Globus pallidus (tissue), 1 donor: ENCODE data around the gene COMMD2.
A peak's percentile ranks its signal among the peaks of the same experiment; 100 is the strongest.

Source experiments
- DNase-seq: peaks from one replicate; pipeline ENCODE4 v3.0.0-alpha.2; 2015; ENCODE audit warnings: low spot score

Gene COMMD2

DNA sequence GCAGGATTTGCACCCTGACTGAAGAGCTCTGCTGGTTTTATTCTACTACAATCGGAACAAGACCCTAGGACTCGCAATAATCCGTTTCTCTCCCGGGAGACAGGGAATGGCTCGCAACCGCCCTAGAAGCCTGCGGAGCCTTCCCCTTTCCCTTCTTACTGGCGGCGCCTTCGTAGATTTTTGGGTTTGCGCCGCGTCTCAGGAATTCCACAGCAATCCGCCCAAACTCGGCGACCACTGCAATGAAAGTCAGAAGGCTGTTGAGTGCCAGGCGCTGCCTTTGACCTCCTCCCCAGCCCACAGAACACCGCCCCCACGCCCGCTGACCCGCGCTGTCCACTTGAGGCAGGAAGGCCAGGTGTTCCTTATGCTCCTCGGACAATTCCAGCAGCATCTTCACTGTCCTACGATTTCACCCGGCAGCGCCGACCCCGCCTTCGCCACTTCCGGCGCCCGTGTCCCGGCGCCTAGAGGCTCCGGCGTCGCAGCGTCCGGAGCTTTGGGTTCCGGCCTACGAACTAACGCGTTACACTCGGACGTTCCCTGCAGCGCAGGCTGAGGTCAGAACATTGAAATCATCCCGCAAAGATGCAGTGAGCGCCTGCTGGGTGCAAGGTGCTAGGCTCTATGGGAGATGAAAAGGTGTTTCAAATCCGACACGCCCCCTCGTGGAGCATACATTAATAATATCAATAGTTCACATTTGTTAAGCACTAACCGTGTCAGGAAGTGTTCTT is at the start of gene COMMD2:
Gene COMMD2 (minus strand): TSS at position 439 of the 737 bp plus-strand sequence. CDS start 45 bp downstream, at position 394.
- DNase-seq, result peak; percentile 77

DNA sequence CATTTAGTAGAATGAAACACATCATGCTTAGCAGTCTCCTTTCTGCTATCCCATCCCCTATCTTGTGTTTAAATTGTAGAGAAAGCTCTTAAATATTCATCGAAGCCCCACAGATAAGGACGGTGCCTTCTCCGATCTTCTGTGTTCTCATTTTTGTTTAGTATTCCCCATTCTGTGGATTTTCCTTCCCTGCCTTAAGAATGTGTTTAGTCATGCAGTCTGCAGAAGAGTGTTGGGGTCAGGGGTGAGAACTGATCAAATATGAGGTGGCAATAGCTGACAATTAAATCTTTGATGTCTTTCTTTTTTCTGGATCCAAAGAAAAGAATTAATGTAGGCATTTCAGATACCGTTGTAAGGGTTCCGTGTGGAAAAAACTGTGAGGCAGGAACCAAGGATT is 49.4 kb upstream of the COMMD2 start:
- DNase-seq, result no peak

DNA sequence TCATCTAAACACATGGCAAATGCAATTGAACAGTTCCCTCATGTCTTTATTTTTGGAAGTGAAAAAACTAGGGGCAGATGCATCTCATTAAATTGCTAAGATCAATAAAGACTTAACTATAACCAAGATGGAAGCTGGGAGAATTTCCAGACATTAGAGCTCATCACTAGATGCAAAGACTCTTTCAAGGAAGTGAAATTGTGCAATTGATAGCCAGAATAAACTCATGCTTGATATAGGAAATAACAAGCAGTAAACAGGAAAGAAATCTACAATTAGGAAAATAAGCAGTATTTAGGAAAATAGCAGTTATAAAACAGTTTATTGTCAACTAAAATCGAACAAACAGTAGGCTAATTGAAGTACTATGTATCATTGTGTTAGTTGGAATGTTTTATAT is 48.9 kb upstream of the COMMD2 start:
- no peak for DNase-seq

DNA sequence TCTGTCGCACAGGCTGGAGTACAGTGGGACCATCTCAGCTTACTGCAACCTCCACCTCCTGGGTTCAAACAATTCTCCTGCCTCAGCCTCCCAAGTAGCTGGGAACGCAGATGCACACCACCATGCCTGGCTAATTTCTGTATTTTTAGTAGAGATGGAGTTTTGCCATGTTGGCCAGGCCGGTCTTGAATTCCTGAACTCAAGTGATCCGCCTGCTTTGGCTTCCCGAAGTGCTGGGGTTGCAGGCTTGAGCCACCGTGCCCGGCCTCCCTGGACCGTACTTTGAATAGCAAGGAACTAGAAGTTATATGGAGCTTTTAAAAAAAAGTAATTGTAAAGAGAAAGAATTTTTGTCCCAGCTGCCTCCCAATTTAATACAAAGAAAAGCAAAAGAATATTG is 48.4 kb upstream of the COMMD2 start:
- no peak for DNase-seq

DNA sequence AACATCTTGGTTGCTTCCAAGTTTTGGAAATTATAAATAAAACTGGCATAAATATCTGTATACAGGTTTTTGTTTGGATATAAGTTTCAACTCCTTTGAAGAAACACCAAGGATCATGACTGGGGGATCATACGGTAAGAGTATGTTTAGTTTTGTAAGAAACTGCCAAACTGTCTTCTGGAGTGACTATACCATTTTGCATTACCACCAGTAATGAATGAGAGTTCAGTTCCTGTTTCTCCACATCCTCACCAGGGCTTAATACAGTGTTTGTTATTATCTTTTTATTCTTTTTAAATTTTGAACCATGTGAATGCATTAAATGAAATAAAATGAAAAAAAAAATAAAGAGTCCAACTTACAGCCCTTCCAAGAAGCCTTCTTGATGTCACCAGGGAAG is 43.7 kb upstream of the COMMD2 start:
- DNase-seq, result no peak

DNA sequence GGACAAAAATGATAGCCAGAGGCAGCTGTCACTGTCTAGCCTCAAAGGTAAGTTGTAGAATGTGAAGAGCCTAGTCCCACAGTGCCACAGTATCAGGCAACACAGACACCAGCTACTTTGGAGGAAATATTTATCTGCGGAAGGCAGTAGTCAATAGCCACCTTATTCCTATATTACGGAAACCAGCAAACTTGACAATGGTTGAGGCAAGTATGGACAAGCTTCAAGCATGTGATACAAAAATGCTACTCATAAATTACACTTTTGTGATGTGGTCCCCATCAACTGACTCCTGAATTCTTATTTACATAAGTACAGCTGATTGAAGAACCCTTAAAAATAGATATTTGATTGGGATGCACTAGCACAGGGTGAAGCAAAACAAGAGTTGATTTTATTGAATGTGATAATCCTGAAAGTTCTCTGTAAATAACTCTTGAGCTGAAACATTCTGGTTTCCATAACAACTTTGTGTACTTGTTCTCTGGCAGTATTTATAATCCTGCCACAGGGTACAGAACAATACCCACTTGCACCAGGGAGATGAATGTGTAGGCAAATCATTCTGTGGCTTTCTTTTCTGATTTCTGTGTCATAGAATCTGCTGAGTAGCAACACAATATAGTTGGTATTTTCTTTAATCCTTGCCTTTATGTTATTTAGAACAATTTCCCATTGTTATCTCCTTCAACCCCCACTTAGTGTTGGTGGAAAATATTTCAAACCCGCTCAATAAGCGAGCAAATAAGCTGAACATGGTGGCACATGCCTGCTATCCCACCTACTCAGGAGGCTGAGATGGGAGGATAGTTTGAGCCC is 40.4 kb upstream of the COMMD2 start, which contains the start of gene ANKUB1:
Gene ANKUB1 (minus strand): TSS at position 103 of the 819 bp plus-strand sequence. CDS start 188 bp downstream, outside the sequence.
- DNase-seq, result no peak

DNA sequence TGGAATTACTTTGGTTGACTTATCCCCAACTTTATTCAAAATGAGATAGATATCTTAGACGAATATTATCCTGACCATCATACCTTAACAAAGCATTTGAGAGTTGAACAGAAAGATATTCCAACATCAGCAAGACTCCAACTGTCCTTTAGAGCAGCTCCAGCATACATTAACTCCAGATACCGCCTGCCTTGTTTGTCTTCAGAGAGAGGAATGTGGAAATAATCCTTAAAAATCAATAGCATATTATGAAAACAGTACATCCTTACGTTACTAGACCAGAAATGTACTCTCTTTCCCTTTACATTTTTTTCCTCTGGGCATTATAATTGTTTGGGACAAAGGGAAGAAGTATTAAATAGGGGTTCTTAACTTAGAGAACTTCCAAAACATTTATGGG is 38.4 kb upstream of the COMMD2 start:
- no peak for DNase-seq

DNA sequence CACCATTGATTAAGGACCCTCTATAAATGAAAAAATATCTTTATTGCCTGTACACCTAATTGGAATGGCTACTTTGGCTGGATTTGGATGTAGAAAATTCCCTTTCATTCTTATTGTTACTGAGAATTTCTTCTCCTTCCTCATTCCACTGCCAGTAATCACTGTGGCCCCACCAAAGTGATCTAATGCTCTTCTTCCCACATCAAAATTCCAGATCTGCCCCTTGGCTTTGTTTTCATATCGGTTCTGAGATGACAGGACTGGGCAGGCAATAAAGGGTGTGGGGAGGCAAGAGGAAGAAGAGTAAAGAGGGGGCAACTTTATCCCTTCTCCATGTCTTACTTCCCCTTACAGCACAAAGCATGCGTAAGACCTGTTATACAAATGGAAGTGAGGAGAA is 38.0 kb upstream of the COMMD2 start:
- DNase-seq, result no peak

DNA sequence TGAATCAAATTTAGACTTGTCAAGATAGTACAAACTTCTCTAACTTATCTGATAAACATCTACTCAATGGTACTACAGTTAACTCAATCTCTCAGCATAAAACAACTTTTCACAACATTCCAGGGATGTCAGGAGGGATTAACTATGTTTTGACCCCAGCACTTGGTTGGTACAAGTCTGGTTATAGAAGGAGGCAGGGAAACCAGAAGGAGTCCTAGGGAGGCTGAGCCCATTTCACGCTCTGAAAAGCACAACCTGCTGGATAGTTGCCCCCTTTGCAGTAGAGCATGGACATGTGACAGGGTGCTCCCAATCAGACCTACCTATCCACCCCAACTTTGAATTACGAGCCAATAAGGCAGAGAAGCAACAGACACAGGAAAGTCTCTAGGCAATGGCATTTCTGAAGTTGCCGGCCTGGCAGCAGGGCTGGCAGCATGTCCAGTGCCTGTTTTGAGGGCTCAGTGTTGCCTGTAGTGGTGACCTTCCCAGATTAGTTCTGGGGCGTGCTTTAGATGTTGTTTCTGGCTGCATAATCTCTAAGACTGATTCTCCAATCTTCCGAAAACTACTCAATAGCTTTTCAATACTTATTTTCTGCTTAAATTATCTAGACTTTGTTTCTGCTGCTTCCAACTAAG is 31.9 kb upstream of the COMMD2 start:
- DNase-seq, result no peak

DNA sequence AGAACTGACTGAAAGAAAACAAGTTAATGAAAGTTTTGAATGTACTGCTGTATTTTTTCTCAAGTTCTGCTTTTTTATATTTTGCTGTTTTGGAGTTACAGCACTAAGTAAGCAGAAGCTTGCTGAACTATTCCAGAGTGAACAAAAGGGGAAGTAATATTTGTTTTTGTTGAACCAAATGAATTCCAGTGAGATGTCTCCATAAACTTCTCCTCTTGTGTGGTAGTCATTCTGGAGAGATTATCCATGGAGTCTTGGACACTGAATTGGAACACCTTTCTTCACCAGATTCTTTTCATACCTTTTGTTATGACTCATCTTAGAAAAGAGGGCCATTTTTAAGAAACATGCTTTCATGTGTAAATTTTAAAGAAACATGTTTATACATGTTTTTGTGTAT is 31.3 kb upstream of the COMMD2 start:
- peak; percentile 24 for DNase-seq

DNA sequence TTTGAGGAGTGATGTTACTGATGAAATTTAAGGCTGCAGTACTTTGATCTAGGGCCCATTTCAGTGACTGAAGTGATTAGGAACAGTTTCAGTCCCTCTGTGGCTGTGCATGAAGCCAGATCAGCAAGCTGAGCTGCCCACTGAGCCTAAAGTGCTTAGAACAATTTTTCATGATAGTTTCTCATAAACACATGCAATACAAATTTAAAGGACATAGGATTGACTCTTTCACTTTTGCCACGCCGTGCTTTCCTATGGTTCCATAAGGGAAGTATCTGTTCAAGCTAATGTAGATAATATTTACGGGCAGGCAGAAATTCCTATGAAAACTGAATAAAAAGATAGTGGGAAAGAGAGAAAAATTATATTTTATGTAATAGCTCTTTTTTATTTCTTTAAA is 29.5 kb upstream of the COMMD2 start:
- DNase-seq, result no peak

DNA sequence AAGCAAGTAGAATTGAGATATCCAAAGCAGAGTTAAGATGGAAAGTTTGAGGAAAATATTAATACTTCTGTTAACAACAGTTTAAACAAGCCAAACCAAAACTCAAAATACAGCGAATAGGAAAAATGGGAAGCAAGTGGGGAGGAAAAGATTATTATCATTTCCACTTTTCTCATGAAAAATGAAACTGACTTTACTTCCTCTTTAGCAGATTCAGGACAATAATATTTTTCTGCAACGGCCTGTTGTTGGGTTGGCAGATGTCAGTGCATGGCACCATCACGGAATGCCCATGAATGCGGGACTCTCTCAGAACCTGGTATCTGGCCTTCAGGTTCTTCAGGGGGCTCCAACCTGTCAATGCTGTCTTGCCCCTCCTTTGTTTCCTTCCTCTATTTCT is 28.9 kb upstream of the COMMD2 start:
- no peak for DNase-seq

DNA sequence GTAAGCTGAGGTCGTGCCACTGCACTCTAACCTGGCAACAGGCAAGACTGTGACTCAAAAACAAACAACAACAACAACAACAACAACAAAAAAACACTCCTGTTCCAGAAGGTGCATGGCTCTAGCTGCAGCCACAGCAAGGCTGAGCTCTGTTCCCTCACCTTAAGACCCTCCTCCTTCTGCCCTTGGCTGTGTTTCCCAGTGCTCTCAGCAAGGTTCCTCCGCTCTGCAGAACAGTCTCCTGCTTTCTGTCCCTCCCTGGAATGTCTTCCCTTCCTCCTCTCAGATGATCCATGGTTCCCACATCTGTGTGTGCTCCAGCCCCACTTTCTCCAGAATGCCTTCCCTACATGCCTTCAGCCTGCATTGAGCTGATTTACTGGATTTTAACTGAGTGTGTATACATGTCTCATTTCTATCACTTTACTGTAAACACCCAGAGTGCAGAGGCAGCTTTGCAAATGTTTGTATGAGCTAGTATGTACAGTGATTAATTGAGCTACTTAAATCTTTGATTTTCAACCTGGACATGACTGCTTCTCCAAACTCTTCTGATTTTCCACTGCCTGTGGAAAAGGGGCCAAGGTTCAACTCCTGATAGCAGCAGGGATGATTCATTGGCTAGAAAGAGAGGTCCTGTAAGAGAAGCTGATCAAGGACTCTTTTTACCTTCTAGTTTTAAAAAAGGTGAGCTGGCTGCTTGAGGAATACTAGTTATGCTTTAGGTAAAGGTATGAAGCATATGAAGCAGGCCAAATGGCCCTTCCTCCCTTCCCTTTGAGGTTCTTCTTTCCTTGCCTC is 25.3 kb upstream of the COMMD2 start:
- no peak for DNase-seq

DNA sequence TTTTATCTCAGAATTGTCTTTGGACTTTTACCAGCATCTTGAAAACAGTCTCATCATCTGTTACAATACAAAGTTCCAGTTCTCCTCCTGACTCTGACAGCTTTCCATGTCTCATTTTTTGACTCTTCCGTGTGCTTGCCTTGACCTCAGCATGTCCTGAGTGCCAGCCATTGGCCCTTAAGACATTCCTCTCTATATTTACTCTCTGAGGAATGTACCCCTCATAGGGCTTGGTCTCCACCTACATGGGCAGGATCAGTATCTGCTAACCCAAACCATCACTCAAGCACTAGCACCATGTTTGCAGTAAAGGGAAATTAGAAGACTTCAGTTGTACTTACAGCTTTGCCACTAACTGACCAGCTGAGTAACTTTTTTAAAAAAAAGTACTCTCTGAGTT is 23.9 kb upstream of the COMMD2 start:
- DNase-seq, result no peak

DNA sequence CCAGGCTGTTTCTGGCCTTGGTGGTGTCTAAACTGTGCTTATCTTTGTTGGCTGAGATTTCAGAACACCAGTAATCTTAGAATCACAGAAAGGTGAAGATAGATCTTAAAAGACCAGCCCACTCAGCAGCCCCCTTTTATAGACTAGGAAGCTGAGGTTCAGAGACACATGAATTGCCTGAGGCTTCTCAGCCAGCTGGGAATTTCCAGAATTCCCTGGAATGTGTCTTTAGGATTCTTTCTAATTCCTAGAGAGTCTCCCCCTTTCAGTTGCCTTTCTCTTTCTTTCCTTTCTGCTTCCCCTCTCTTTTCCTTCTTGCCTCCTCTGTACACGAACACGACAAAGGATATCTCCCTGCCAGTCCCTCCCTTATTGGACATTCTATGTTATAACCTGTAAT is 20.6 kb upstream of the COMMD2 start:
- no peak for DNase-seq

DNA sequence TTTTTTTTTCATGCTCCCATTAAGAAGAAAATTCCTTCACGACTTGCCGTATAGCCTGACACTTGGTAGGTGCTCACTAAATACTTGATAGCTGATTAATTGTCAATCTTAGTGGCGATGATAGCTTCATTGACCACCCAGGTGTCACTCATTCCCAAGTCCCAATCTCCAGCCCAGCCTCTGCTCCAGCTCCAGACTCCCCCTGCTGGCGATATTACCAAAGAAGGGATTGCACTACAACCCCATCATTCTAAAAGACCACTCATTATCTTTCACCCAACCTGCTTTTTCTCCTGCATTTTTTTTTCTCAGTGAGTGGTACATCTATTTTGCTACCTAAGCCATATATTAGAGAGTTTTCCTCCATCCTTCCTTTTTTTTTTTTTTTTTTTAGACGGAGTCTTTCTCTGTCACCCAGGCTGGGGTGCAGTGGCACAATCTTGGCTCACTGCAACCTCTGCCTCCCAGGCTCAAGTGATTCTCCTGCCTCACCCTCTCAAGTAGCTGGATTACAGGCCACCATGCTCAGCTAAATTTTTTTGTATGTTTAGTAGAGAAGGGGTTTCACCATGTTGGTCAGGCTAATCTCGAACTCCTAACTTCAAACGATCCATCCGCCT is 19.5 kb upstream of the COMMD2 start:
- peak; percentile 47 for DNase-seq

DNA sequence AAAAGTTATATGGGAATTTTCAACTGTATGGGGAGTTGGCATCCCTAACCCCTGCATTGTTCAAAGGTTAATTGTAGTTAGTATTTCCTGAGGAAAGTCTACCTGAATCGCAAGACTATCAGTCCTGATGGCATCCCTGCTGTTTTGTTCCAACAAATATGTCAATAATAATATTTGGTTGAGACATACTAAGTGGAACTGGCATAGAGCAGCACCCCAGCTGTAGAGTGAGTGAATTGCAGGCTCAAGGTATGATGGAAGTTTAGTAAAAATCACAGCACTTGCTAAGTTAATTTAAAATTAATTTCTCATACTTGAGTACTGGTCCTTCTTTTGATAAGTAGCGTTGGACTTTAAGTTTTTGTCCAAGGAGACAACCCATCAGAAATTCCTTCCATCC is 18.0 kb upstream of the COMMD2 start:
- no peak for DNase-seq

DNA sequence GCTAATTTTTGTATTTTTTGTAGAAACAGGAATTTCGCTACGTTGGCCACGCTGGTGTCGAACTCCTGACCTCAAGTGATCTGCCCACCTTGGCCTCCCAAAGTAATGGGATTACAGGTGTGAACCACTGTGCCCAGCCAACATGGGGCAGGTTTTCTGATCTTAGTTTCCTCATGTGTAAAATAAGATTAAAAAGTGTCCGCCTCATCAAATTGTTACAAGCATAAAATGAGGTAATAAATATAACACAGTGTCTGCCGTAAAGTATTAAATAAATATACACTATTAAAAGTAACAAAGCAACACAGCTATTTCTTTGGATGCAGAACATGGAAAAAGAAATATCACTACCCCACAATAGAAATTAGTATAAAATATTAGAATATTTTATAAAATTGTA is 16.4 kb upstream of the COMMD2 start:
- no peak for DNase-seq

DNA sequence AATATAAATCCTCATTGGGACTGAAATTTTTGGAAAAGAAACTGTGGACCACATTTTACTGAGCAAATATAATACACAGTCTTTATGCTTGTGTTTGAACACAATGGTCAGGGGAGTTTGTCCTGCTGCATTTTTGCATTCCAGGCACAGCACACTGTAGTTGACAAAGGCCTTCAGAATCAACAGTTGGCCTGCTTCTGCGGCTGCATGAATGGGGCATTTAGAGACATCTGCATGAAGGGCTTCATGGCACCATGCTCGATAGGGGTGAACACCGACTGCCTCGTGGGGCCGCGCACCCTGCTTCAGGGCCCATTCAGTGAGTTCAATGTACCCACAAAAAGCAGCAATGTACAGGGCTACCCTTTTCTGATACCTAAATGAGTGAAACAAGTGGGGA is 15.4 kb upstream of the COMMD2 start:
- peak; percentile 97 for DNase-seq

DNA sequence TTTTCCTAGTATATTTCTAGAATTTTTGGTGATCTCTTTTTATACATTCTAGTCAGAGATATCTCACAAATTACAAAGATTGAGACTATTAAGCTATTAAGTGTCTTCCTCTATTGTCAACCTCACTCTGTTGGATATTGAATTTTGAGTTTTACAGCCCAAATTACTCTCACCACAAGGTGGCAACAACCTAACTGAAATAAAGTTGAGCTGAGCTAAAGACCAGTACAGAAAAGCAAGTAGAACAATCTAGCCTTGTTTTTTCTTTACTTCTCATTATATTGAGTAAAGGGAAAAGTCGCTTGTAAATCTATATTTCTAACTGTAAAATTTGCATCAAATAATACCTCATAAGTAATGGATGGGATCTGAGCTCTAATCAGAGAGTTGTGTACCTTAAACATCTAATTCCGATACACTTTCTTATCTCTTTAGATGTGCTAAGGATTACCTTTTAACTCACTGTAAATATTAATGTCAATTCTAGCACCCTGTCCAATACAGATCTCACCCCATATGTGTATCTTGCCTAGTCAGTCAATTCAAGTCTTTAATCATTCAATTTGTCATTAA is 13.6 kb upstream of the COMMD2 start:
- peak; percentile 87 for DNase-seq

DNA sequence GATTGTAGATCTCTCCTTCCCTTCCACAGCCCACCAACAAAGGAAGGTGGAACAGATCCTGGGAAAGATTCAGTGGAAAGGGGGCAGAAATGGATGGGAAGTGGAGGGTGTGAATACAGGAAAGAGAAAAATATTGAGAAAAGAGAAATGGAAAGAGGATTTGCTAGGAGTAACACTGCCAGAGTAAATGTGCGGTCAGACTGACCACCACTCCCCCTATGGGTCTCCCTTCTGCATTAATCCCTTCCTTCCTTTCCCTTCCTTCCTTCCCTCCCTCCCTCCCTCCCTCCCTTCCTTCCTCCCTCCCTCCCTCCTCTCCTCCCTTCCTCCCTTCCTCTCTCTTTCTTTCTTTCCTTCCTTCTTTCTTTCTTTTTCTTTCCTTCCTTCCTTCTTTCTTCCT is 12.0 kb upstream of the COMMD2 start:
- DNase-seq, result no peak
